Transverse colon (tissue), 4 donors: Measurements from ENCODE around the gene DNAAF5. TPM values are rescaled to one million over a fixed set of nuclear protein-coding genes. Genes with fewer than 3 reads are reported as not detected.
A peak's percentile ranks its signal among the peaks of the same experiment; 100 is the strongest.
"Not testable (repeated sequence)": the region's sequence is repeated elsewhere in the genome, so short reads cannot be mapped to it uniquely, and the experiment has no call there.

ENCODE experiments used
- DNase-seq: peaks from one replicate; pipeline ENCODE4 v3.0.0-alpha.2; 2019
- H3K27ac ChIP-seq, 4 donors: fragments of 200-600 bp; sonication (generic); 2 replicates each; pipeline ENCODE4 v1.5.1; 2016 to 2018; ENCODE audit warnings: inconsistent platforms in 4 of 4
- H3K27me3 ChIP-seq: fragments of 200-600 bp; sonication (generic); 2 replicates; pipeline ENCODE4 v1.5.1; 2017; ENCODE audit warnings: inconsistent platforms
- H3K36me3 ChIP-seq, 4 donors: fragments of 200-600 bp; sonication (generic); 2 replicates each; pipeline ENCODE4 v1.5.1; 2017 to 2019; ENCODE audit warnings: inconsistent platforms in 4 of 4
- H3K4me1 ChIP-seq, 4 donors: fragments of 200-600 bp; sonication (generic); 2 replicates each; pipeline ENCODE4 v1.5.1; 2017 to 2020; ENCODE audit warnings: inconsistent platforms in 4 of 4
- H3K4me3 ChIP-seq, 4 donors: fragments of 200-600 bp; sonication (generic); 1 replicate in 1 of 4; 2 replicates in 3 of 4; pipeline versions ENCODE4 v1.5.1 to v1.6.1; 2017 to 2019; ENCODE audit warnings: inconsistent platforms in 4 of 4
- H3K9me3 ChIP-seq, 2 donors: fragments of 200-600 bp; sonication (generic); 2 replicates each; pipeline ENCODE4 v1.5.1; 2017 to 2019; ENCODE audit warnings: inconsistent platforms in 2 of 2
- EP300 ChIP-seq: sonication (generic); formaldehyde crosslinking; IDR thresholded peaks from one replicate; pipeline ENCODE4 v1.6.1; 2017; ENCODE audit warnings: antibody characterized with exemption, low read depth
- POLR2A ChIP-seq: fragments of 450-650 bp; IDR thresholded peaks from one replicate; pipeline ENCODE4 v1.6.1; 2016; ENCODE audit warnings: antibody characterized with exemption, mild to moderate bottlenecking, moderate library complexity
- POLR2AphosphoS5 ChIP-seq, 3 donors: sonication (generic); formaldehyde crosslinking; IDR thresholded peaks; one replicate each; pipeline ENCODE4 v1.6.1; 2016; ENCODE audit warnings: antibody characterized with exemption in 3 of 3
- WGBS, 2 donors: methylation state at CpG; one replicate each; pipeline ENCODE4 v1.1.5; 2018; ENCODE audit warnings: low coverage in 1 of 2; 5-methylcytosine and 5-hydroxymethylcytosine counted together
- in situ Hi-C, 4 donors: fragments of 200-750 bp; cut with MboI; loops; one replicate each; pipeline versions ENCODE4 v1.15.0 to v1.15.1; 2017; ENCODE audit warnings: low sequenced_read_pairs in 3 of 4, low pct_ligation_motif_present in 1 of 4, low pct_unique_long_range_greater_than_20kb in 1 of 4
- intact Hi-C: fragments of 100-400 bp; cut with DNase I; formaldehyde crosslinking; loops from one replicate; pipeline ENCODE4 v1.15.1; 2023; ENCODE audit warnings: low total_unique reads
- total RNA-seq, 4 donors: library from RNA; depleted of rRNA; stranded (reverse); fragments of >200 nt; gene quantifications; one replicate each; pipeline ENCODE4 v1.1.0, GENCODE V29; 2016
- TF ChIP-seq, protein P1 (sequence below), 5 experiments: fragments of 200-600 bp in 3 of 5; fragments of 450-650 bp in 2 of 5; sonication (generic) in 3 of 5; IDR thresholded peaks; 1 replicate in 2 of 5; 2 replicates in 3 of 5; pipeline ENCODE4 v1.5.1; 2016 to 2017; ENCODE audit warnings: antibody characterized with exemption in 5 of 5, inconsistent platforms in 3 of 5, mild to moderate bottlenecking in 2 of 5, moderate library complexity in 1 of 5

DNAAF5 gene
- total RNA-seq, 4 donors from 2014 or later: 20.5 to 97.3 (median 34.6) TPM

GRCh38 chr7:798921-799470, 72.5 kb downstream of the DNAAF5 start:
- H3K9me3 ChIP-seq: no peaks in the 10 kb centered on the region
- intact Hi-C loops (no loop called here), in situ Hi-C loops (loop anchor here in 1 of 4 donors (10.0 kb wide), 1 partner anchor 66 kb away; no protein-coding TSS in a partner anchor)
- peak overlapping the region in 2 of 4 donors; percentile 68 to 70 for H3K27ac ChIP-seq
- H3K36me3 ChIP-seq: no peaks in the 10 kb centered on the region
- no peak overlapping the region for H3K4me3 ChIP-seq
- no peaks in the 10 kb centered on the region for H3K27me3 ChIP-seq
- 96 to 100% methylated on average over 5 to 10 of the region's 12 CpGs for WGBS, 2 donors
- peaks cover 10 to 19% (median 15%) of the 10 kb centered on the region in 4 donors for H3K4me1 ChIP-seq
- no peak for DNase-seq
- TF ChIP-seq, protein P1, sequence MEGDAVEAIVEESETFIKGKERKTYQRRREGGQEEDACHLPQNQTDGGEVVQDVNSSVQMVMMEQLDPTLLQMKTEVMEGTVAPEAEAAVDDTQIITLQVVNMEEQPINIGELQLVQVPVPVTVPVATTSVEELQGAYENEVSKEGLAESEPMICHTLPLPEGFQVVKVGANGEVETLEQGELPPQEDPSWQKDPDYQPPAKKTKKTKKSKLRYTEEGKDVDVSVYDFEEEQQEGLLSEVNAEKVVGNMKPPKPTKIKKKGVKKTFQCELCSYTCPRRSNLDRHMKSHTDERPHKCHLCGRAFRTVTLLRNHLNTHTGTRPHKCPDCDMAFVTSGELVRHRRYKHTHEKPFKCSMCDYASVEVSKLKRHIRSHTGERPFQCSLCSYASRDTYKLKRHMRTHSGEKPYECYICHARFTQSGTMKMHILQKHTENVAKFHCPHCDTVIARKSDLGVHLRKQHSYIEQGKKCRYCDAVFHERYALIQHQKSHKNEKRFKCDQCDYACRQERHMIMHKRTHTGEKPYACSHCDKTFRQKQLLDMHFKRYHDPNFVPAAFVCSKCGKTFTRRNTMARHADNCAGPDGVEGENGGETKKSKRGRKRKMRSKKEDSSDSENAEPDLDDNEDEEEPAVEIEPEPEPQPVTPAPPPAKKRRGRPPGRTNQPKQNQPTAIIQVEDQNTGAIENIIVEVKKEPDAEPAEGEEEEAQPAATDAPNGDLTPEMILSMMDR (IDR thresholded peaks at IDR 0.05): no peak
- TF ChIP-seq EP300 (no peak), POLR2AphosphoS5 (IDR thresholded peaks at IDR 0.05) (no peak)

- TF ChIP-seq, protein P1 (IDR thresholded peaks at IDR 0.05): no peak
- TF ChIP-seq POLR2AphosphoS5 (IDR thresholded peaks at IDR 0.05) (no peak), POLR2A (no peak)
- Histone ChIP-seq H3K27ac (peak overlapping the region in 3 of 4 donors; percentile 35 to 70 (median 41)), H3K27me3 (no peaks in the 10 kb centered on the region), H3K36me3 (no peaks in the 10 kb centered on the region), H3K9me3 (no peaks in the 10 kb centered on the region), H3K4me1 (peaks cover 10 to 29% (median 18%) of the 10 kb centered on the region in 4 donors), H3K4me3 (no peak overlapping the region)
- in situ Hi-C loops: no loop called here
- 50 to 72% methylated on average over 1 to 7 of the region's 7 CpGs for WGBS, 2 donors
- no peak for DNase-seq
- intact Hi-C loops: no loop called here
Measured at GRCh38 chr7:800692-801091, 74.2 kb downstream of the DNAAF5 start.

- H3K9me3 ChIP-seq, in situ Hi-C loops, H3K36me3 ChIP-seq, intact Hi-C loops, H3K4me3 ChIP-seq, DNase-seq, H3K27me3 ChIP-seq: not testable (repeated sequence)
- 47 to 79% methylated on average over 4 to 6 of the region's 6 CpGs for WGBS, 2 donors
- Histone ChIP-seq H3K4me1 (peaks cover 10 to 32% (median 19%) of the 10 kb centered on the region in 4 donors), H3K27ac (peak overlapping the region; percentile 52 to 72 (median 62))
Measured at GRCh38 chr7:801351-801750, 74.9 kb downstream of the DNAAF5 start.

GRCh38 chr7:801940-802381, 75.5 kb downstream of the DNAAF5 start:
- Histone ChIP-seq H3K27ac (peak overlapping the region; percentile 52 to 72 (median 62)), H3K36me3 (no peaks in the 10 kb centered on the region), H3K9me3 (no peaks in the 10 kb centered on the region), H3K4me1 (peaks cover 10 to 32% (median 19%) of the 10 kb centered on the region in 4 donors), H3K4me3 (peak overlapping the region in 2 of 4 donors; percentile 7 to 22), H3K27me3 (no peaks in the 10 kb centered on the region)
- in situ Hi-C loops (no loop called here), intact Hi-C loops (no loop called here)
- peak; percentile 67 for DNase-seq
- WGBS, 2 donors: 40% methylated on average over 19 of the region's 19 CpGs; no CpG with 5 or more reads in 1 of the 2 donors
- no peak for TF ChIP-seq EP300
- no peak for TF ChIP-seq POLR2A
- TF ChIP-seq, protein P1 (IDR thresholded peaks at IDR 0.05): no peak
- TF ChIP-seq POLR2AphosphoS5 (IDR thresholded peaks at IDR 0.05): no peak
